ENCODE results near the gene WNK2.
A peak's percentile ranks its signal among the peaks of the same experiment; 100 is the strongest.

Gene WNK2

DNA sequence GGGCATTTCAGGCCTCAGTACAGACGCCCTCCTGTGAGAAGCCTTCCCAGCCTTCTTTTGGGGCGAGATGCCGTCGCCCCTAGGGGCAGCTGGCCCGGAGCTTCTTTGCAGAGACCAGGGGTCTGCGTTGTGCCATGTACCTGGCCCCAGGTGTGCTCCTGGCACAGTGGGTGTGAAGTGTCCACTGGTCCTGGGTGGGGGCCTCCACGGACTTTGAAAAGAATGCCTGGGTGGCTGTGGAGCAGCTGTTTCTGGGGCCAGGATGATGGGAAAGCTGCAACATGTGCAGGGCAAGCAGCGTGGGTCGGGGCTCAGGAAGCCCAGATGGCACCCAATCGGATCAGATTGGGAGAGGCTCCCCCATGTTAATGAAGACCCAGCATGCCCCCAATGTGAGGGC lies 47.8 kb downstream of the WNK2 start:
- peak overlapping the region; percentile 14 for H3K9ac ChIP-seq (ENCODE audit: low read length)
- H3K4me1 ChIP-seq (ENCODE audit: control insufficient read depth, insufficient read depth, low read length), result peaks cover 51% of the 10 kb centered on the region
- H3K4me3 ChIP-seq (ENCODE audit: low read length), result no peak overlapping the region
- H3K9me3 ChIP-seq (ENCODE audit: control insufficient read depth, low read length), result no peaks in the 10 kb centered on the region
- H3K36me3 ChIP-seq (ENCODE audit: control insufficient read depth, insufficient read depth, low read length), result no peaks in the 10 kb centered on the region
- H3K27me3 ChIP-seq (ENCODE audit: control insufficient read depth, insufficient read depth, low read length), result no peaks in the 10 kb centered on the region

DNA sequence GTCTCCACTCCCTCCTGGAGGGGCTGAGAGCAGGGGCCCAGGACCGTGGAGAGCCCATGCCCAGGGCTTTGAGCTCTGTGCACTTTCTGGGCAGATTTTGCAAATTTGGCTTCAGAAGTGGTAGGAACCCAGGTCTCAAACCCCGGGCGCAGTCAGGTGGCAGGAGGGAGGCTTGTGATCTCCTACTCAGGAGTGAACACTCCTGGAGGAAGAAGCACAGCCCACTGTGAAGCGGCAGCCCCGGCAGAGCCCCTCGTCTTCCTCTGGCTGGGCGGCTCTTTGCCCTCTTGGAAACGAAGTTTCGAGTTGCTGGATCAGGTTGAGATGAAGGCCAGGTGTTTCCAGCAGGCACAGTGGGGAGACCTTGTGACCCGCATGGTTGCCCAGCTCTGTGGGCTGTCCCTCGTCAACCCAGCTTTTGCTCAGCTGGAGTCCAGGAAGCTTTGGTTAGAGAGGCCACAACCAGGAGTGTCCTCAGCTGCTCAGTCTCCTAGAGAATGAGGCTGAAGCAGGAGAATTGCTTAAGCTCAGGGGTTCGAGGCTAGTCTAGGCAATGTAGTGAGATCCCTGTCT lies 48.5 kb downstream of the WNK2 start:
- Histone ChIP-seq H3K4me1 (ENCODE audit: control insufficient read depth, insufficient read depth, low read length) (peaks cover 51% of the 10 kb centered on the region), H3K4me3 (ENCODE audit: low read length) (no peak overlapping the region), H3K9ac (ENCODE audit: low read length) (no peak overlapping the region), H3K9me3 (ENCODE audit: control insufficient read depth, low read length) (no peaks in the 10 kb centered on the region), H3K27me3 (ENCODE audit: control insufficient read depth, insufficient read depth, low read length) (no peaks in the 10 kb centered on the region), H3K36me3 (ENCODE audit: control insufficient read depth, insufficient read depth, low read length) (no peaks in the 10 kb centered on the region)

DNA sequence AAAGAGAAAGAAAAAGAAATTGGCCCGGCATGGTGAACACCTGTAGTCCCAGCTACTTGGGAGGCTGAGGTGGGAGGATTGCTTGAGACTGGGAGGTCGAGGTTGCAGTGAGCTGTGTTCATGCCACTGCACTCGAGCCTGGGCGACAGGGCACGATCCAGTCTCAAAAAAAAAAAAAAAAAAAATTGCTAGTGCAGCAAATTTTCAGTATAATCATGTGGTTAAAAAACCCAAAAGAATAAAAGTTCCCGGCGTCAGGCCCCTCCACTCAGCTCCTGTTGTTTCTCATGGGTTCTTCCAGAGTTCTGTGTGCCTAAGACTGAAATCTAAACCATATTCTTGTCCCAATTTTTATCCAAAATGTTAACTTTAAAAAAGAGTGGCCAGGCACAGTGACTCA lies 49.1 kb downstream of the WNK2 start:
- H3K36me3 ChIP-seq (ENCODE audit: control insufficient read depth, insufficient read depth, low read length), result no peaks in the 10 kb centered on the region
- no peaks in the 10 kb centered on the region for H3K9me3 ChIP-seq (ENCODE audit: control insufficient read depth, low read length)
- no peaks in the 10 kb centered on the region for H3K27me3 ChIP-seq (ENCODE audit: control insufficient read depth, insufficient read depth, low read length)
- H3K9ac ChIP-seq (ENCODE audit: low read length), result no peak overlapping the region
- H3K4me3 ChIP-seq (ENCODE audit: low read length), result no peak overlapping the region
- peaks cover 49% of the 10 kb centered on the region for H3K4me1 ChIP-seq (ENCODE audit: control insufficient read depth, insufficient read depth, low read length)

DNA sequence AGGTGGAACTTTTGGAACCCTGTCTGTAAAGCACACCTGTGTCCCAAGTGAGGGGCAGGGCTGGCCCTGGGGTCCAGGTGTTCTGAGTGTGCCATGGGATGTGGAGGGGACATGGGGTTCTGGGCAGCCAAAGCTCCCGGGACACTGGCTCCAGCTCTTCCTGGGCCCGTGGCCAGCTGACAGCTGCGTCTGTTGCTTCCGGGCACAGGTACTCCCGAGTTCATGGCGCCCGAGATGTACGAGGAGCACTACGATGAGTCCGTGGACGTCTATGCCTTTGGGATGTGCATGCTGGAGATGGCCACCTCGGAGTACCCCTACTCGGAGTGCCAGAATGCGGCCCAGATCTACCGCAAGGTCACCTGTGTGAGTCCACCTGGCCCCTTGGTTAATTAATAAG lies 50.7 kb downstream of the WNK2 start:
- Histone ChIP-seq H3K4me3 (ENCODE audit: low read length) (no peak overlapping the region), H3K9me3 (ENCODE audit: control insufficient read depth, low read length) (no peaks in the 10 kb centered on the region), H3K36me3 (ENCODE audit: control insufficient read depth, insufficient read depth, low read length) (no peaks in the 10 kb centered on the region), H3K4me1 (ENCODE audit: control insufficient read depth, insufficient read depth, low read length) (peaks cover 38% of the 10 kb centered on the region), H3K9ac (ENCODE audit: low read length) (no peak overlapping the region), H3K27me3 (ENCODE audit: control insufficient read depth, insufficient read depth, low read length) (no peaks in the 10 kb centered on the region)

DNA sequence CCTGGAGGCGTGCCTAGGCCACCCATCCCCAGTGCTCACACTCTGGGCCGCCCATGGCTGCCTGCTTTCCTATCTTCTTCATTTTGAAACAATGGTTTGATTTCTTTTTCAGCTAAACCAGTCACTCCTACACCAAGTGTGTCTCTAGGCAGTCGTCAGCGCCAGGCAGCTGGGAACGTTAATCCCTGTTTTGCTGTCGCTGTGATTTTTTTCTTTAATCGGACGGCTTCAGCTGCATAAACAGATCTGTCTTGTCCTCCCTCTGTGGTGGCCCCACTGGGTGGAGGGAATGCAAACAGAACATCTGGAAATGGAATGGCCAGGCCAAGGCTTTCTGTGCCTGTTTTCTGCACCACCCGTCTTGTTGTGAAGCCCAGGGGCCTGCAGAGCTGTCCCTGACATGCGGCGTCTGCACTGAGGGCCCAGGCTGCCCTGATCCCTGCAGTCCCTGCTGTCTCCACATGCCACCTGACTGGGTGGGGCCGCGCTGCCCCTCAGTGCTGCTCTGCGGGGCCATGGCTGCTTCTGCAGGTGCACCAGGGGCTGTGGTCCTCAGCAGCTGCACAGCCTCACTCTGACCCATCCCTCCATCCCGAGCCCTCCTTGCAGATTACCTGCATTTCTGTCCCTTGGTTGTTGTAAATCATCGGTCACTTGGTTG lies 51.5 kb downstream of the WNK2 start:
- H3K4me3 ChIP-seq (ENCODE audit: low read length), result no peak overlapping the region
- no peaks in the 10 kb centered on the region for H3K36me3 ChIP-seq (ENCODE audit: control insufficient read depth, insufficient read depth, low read length)
- H3K9me3 ChIP-seq (ENCODE audit: control insufficient read depth, low read length), result no peaks in the 10 kb centered on the region
- peaks cover 33% of the 10 kb centered on the region for H3K4me1 ChIP-seq (ENCODE audit: control insufficient read depth, insufficient read depth, low read length)
- H3K9ac ChIP-seq (ENCODE audit: low read length), result no peak overlapping the region
- H3K27me3 ChIP-seq (ENCODE audit: control insufficient read depth, insufficient read depth, low read length), result no peaks in the 10 kb centered on the region

DNA sequence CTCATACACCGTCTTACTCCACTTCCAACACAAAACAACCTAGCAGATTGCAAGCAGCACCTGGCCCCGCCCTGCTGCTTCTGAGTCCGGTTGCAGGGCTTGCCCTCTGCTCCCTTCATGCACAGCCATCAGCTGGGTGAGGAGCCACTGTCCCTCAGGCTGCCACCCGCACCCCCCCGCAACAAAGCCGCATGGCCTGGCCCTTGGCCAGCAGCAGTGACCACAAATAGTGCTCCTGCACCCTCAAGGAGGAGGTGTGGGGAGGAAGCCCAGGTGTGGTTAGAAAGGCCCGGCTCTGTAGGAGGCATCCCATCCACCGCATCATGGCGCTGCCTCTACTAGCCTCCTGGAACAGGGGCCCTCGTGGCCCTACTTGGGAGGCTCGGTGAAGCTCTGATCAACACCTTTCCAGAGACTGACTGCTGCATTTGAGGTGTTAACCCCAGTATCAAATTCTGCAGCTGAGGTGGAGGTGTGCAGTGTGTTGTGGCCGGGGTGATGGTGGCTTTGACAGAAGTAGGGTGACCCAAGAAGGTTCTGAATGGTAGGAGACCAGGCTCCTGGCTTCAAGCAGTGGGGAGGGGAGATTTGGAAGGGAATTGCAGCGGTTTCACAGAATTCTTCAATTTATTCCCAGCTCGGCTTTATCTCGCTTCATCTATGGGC lies 52.7 kb downstream of the WNK2 start:
- Histone ChIP-seq H3K9me3 (ENCODE audit: control insufficient read depth, low read length) (no peaks in the 10 kb centered on the region), H3K9ac (ENCODE audit: low read length) (no peak overlapping the region), H3K4me1 (ENCODE audit: control insufficient read depth, insufficient read depth, low read length) (peaks cover 21% of the 10 kb centered on the region), H3K36me3 (ENCODE audit: control insufficient read depth, insufficient read depth, low read length) (no peaks in the 10 kb centered on the region), H3K27me3 (ENCODE audit: control insufficient read depth, insufficient read depth, low read length) (no peaks in the 10 kb centered on the region), H3K4me3 (ENCODE audit: low read length) (no peak overlapping the region)

DNA sequence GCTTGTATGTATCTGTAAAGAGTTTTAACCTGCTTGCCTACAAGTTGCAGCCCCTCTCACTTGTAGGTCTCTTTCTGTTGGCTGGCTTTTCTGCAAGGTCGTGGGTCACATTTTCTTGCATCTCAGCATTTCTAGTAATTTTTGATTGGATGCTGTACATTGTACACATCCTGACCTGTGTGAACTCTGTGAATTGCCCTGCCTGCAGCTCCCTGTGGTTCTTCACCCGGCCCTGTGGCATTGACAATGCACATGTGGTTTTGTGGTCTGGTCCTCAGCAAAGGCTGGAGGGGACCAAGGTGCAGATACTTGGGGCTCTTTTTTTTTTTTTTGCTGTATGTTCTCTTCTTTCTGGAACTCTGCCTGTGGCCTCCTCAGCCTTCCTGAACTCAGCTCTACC lies 53.6 kb downstream of the WNK2 start:
- Histone ChIP-seq H3K9ac (ENCODE audit: low read length) (no peak overlapping the region), H3K27me3 (ENCODE audit: control insufficient read depth, insufficient read depth, low read length) (no peaks in the 10 kb centered on the region), H3K9me3 (ENCODE audit: control insufficient read depth, low read length) (no peaks in the 10 kb centered on the region), H3K4me3 (ENCODE audit: low read length) (no peak overlapping the region), H3K4me1 (ENCODE audit: control insufficient read depth, insufficient read depth, low read length) (peaks cover 12% of the 10 kb centered on the region), H3K36me3 (ENCODE audit: control insufficient read depth, insufficient read depth, low read length) (no peaks in the 10 kb centered on the region)

DNA sequence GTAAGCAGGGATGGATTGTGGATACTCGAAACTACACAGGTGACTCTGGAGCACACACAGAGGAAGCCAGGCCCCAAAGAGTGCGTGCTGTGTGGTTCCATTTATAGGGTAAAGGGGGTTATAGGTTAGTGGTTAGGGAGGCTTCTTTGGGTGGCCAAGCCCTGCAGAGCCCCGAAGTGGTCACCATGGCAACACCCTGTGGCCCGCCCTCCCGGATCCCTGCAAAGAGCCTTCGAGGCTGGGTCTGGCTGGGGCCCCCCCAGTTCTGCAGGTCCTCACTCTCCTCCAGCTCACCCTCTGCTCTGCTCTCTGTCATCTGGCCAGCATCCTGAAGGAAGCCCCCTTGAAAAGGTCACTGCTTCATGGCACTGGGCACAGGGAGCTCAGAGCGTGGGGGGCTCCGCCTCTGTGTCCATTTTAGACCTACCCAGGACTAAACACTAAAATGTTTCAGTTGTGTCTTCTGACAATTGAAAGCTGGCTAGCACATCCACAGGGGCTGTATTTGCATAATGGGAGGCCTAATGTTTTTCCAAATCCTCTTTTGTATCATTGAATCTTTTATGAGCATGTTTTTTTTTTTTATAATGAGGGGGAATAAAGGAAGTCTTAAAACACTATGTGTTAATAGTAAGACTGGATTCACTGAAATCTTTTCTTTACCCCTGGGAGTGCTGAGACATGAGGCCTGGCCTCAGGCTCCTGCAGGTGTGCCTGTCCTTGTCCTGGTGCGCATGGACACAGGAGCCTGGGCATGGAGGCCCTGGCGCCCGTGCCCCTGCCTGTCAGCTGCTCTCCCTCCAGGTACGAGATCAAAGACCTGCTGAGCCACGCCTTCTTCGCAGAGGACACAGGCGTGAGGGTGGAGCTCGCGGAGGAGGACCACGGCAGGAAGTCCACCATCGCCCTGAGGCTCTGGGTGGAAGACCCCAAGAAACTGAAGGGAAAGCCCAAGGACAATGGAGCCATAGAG lies 55.3 kb downstream of the WNK2 start:
- H3K9me3 ChIP-seq (ENCODE audit: control insufficient read depth, low read length), result no peaks in the 10 kb centered on the region
- no peak overlapping the region for H3K9ac ChIP-seq (ENCODE audit: low read length)
- H3K4me3 ChIP-seq (ENCODE audit: low read length), result no peak overlapping the region
- no peaks in the 10 kb centered on the region for H3K36me3 ChIP-seq (ENCODE audit: control insufficient read depth, insufficient read depth, low read length)
- peaks cover 12% of the 10 kb centered on the region for H3K4me1 ChIP-seq (ENCODE audit: control insufficient read depth, insufficient read depth, low read length)
- no peaks in the 10 kb centered on the region for H3K27me3 ChIP-seq (ENCODE audit: control insufficient read depth, insufficient read depth, low read length)

DNA sequence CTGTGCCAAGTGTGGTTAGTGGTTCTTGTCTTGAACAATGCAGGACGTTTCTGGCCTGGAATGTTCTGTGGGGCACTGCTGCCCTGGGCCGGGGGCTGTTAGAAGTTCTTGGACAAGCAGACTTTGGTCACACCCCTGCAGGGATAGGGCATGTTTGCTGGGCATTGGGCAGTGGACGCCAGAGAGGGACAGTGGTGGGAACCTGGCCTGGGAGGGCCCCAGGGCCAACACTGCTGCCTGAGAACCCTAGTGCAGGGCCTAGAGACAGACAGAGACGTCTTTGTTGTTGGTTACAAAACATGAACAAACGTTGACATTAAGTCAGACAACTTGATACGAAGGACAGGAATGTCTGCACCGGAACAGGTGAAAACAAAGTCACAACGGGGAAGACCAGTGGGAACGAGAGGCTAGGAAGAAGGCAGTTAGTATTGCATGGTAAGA lies 57.0 kb downstream of the WNK2 start:
- Histone ChIP-seq H3K36me3 (ENCODE audit: control insufficient read depth, insufficient read depth, low read length) (no peaks in the 10 kb centered on the region), H3K9me3 (ENCODE audit: control insufficient read depth, low read length) (no peaks in the 10 kb centered on the region), H3K4me1 (ENCODE audit: control insufficient read depth, insufficient read depth, low read length) (peaks cover 13% of the 10 kb centered on the region), H3K27me3 (ENCODE audit: control insufficient read depth, insufficient read depth, low read length) (no peaks in the 10 kb centered on the region), H3K4me3 (ENCODE audit: low read length) (no peak overlapping the region), H3K9ac (ENCODE audit: low read length) (no peak overlapping the region)

DNA sequence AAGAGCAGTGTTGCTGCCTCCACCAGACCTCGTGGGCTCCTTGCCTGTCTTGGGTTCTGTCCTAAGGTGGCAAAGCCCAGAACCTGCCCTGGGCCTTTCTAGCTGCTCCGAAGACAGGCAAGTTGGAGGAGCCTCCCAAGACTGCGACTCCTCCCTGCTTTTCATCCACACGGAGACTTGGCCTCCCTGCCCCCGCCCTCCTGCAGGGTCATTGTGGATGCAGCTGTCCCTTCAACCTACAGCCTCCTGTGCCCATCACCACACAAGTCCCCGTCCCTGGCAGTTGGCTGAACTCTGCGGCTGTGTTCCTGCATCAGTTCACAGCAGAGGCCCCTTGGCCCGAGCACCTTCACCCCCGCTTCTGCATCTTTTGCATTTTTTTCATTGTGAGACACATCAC lies 59.2 kb downstream of the WNK2 start:
- Histone ChIP-seq H3K9me3 (ENCODE audit: control insufficient read depth, low read length) (no peaks in the 10 kb centered on the region), H3K4me3 (ENCODE audit: low read length) (no peak overlapping the region), H3K27me3 (ENCODE audit: control insufficient read depth, insufficient read depth, low read length) (no peaks in the 10 kb centered on the region), H3K4me1 (ENCODE audit: control insufficient read depth, insufficient read depth, low read length) (peaks cover 9% of the 10 kb centered on the region), H3K36me3 (ENCODE audit: control insufficient read depth, insufficient read depth, low read length) (no peaks in the 10 kb centered on the region), H3K9ac (ENCODE audit: low read length) (no peak overlapping the region)

DNA sequence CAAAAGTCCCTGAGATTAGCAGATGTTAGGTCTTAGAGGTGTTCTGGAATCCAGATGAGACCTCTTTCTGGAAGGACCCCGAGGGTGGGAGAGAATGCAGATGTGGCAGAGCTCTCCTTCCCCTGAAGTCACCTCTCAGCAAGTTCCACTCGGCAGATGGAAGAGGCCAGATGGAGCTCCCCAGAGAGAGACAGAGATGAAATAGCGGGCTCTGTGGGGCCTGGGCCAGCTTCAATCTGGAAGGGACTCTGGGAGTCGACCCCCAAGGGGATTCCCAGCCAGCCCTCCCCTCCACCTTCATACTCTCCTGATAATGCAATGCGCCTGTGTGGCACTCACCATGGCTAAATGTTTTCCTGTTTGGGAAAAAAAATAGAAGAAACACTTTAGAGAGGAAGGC lies 60.2 kb downstream of the WNK2 start:
- Histone ChIP-seq H3K36me3 (ENCODE audit: control insufficient read depth, insufficient read depth, low read length) (no peaks in the 10 kb centered on the region), H3K27me3 (ENCODE audit: control insufficient read depth, insufficient read depth, low read length) (no peaks in the 10 kb centered on the region), H3K9ac (ENCODE audit: low read length) (no peak overlapping the region), H3K4me3 (ENCODE audit: low read length) (no peak overlapping the region), H3K4me1 (ENCODE audit: control insufficient read depth, insufficient read depth, low read length) (peaks cover 9% of the 10 kb centered on the region), H3K9me3 (ENCODE audit: control insufficient read depth, low read length) (no peaks in the 10 kb centered on the region)
